ENCODE data around the gene FLNB.

FLNB gene

DNA sequence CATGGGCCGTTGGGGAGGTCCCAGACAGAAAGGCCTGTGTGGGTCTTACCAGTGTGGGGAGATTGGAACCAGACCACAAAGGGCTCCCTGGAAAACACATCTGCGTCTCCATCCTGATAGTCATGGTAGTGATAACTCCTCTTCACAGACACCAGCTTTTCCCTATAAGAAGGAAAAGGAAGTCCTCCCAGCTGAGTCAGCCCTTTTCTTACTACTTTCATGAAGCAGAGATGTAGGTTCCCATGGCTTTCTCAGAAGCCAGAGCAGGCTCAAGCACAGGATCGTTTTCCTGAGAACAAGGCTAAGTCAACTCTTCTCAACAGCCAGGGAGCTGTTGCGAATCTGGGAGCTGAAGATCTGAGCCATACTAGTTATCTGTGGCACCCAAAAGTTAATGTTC, 196.5 kb downstream of the FLNB start:
- H3K4me1 Mint-ChIP-seq: peaks cover 18% of the 10 kb centered on the region
- no peaks in the 10 kb centered on the region for H3K9me3 Mint-ChIP-seq
- H3K27ac Mint-ChIP-seq: no peak overlapping the region
- H3K4me3 Mint-ChIP-seq: no peak overlapping the region
- H3K27me3 Mint-ChIP-seq (ENCODE audit: low read depth): peaks cover 27% of the 10 kb centered on the region
- no peaks in the 10 kb centered on the region for H3K36me3 Mint-ChIP-seq (ENCODE audit: low read depth)
- TF ChIP-seq, protein P1, sequence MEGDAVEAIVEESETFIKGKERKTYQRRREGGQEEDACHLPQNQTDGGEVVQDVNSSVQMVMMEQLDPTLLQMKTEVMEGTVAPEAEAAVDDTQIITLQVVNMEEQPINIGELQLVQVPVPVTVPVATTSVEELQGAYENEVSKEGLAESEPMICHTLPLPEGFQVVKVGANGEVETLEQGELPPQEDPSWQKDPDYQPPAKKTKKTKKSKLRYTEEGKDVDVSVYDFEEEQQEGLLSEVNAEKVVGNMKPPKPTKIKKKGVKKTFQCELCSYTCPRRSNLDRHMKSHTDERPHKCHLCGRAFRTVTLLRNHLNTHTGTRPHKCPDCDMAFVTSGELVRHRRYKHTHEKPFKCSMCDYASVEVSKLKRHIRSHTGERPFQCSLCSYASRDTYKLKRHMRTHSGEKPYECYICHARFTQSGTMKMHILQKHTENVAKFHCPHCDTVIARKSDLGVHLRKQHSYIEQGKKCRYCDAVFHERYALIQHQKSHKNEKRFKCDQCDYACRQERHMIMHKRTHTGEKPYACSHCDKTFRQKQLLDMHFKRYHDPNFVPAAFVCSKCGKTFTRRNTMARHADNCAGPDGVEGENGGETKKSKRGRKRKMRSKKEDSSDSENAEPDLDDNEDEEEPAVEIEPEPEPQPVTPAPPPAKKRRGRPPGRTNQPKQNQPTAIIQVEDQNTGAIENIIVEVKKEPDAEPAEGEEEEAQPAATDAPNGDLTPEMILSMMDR (IDR thresholded peaks at IDR 0.05; ENCODE audit: unreplicated experiment in 3 of 3): no peak

DNA sequence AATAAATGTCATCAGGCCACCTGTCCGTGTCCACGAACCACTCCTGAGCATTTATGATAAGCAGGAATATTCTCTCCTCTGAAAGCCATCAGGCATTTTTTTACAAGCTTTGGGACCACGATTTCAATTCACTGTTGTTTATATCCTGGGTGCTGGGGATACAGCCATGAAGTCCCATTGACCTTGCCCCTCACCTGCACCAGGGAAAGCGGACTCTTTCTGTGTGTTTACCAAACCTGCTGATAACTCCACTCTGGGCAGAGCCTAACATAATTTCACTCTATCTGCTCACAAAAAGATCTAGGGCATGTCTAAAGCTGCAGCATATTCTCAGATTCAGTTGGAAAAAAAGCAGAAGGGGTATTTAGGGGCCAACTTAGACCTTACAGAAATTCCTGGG, 197.8 kb downstream of the FLNB start:
- Mint-ChIP-seq H3K36me3 (ENCODE audit: low read depth) (no peaks in the 10 kb centered on the region), H3K9me3 (no peaks in the 10 kb centered on the region), H3K27ac (no peak overlapping the region), H3K4me1 (peaks cover 15% of the 10 kb centered on the region), H3K27me3 (ENCODE audit: low read depth) (peaks cover 37% of the 10 kb centered on the region), H3K4me3 (no peak overlapping the region)
- TF ChIP-seq, protein P1 (IDR thresholded peaks at IDR 0.05; ENCODE audit: unreplicated experiment in 3 of 3): no peak

DNA sequence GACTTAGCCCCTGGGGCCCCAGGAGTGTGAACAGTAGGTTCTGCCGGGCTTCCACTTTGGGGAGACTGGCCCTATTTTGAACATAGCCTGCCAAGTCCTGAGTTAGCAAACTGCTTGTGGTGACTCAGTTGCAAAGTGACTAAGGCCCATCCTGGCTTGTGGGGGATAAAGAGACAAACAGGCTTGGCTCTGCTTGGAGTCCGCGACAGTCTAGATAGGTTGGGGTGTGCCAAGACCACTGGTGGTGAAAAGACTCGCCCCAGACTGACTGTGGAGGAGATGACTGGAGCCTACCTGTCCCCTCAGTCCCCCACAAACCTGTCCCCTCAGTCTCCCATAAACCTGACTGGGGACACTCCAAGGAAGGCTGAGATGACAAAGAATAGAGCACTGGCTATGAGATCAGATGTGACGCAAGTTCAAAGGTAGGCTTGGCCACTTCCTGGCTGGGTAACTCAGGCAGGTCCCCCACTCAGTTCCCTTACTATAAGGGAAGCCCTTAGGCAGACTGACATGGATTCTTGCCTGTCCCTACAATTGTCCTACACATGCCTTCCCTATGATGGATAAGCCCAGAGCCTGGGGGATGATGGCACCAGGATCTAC, 198.3 kb downstream of the FLNB start:
- no peak overlapping the region for H3K4me3 Mint-ChIP-seq
- H3K36me3 Mint-ChIP-seq (ENCODE audit: low read depth): no peaks in the 10 kb centered on the region
- TF ChIP-seq, protein P1 (IDR thresholded peaks at IDR 0.05; ENCODE audit: unreplicated experiment in 3 of 3): no peak
- H3K9me3 Mint-ChIP-seq: no peaks in the 10 kb centered on the region
- H3K27ac Mint-ChIP-seq: no peak overlapping the region
- H3K4me1 Mint-ChIP-seq: peaks cover 9% of the 10 kb centered on the region
- H3K27me3 Mint-ChIP-seq (ENCODE audit: low read depth): peaks cover 37% of the 10 kb centered on the region

DNA sequence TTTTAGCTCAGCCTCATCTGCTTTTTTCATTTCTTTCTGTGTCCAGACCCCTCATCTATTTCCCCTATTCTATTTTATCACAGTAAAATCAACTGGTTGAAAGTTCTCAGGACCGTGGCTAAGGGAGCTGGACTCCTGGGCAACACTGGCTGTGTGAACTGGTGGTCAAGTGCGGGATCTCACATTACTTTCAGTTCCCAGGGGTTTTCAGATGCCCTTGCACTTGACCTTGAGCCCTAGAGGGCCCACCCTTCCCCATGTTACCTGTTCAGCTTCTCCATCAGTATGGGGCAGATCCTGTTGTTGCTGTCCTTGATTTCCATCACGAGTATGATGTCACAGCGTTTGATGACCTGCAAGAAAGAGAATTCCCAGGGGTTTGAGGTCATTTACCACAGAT, 199.7 kb downstream of the FLNB start:
- no peak overlapping the region for H3K27ac Mint-ChIP-seq
- H3K4me3 Mint-ChIP-seq: no peak overlapping the region
- TF ChIP-seq, protein P1 (IDR thresholded peaks at IDR 0.05; ENCODE audit: unreplicated experiment in 3 of 3): no peak
- H3K9me3 Mint-ChIP-seq: no peaks in the 10 kb centered on the region
- peaks cover 36% of the 10 kb centered on the region for H3K27me3 Mint-ChIP-seq (ENCODE audit: low read depth)
- H3K4me1 Mint-ChIP-seq: peaks cover 5% of the 10 kb centered on the region
- no peaks in the 10 kb centered on the region for H3K36me3 Mint-ChIP-seq (ENCODE audit: low read depth)

DNA sequence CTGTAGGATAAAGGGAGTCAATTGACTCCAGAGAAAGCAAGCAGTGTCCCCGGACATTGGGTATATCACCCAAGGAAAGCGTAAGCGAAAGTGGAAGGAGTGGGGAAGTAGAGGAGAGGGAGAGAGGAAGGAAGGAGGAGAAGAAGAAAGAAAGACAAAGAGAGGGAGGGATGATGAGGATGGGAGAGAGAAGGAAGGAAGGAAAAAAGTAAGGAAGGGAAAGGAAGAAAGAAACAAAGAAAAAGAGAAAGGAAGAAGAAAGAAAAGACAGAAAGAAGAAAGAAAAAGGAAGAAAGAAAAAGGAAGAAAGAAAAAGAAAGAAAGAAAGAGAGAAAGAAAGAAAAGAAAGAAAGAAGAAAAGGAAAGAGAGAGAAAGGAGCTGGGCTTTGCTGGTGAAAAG, 201.7 kb downstream of the FLNB start:
- no peaks in the 10 kb centered on the region for H3K9me3 Mint-ChIP-seq
- H3K4me3 Mint-ChIP-seq: no peak overlapping the region
- no peaks in the 10 kb centered on the region for H3K36me3 Mint-ChIP-seq (ENCODE audit: low read depth)
- peaks cover 35% of the 10 kb centered on the region for H3K27me3 Mint-ChIP-seq (ENCODE audit: low read depth)
- H3K4me1 Mint-ChIP-seq: peaks cover 2% of the 10 kb centered on the region
- TF ChIP-seq, protein P1 (IDR thresholded peaks at IDR 0.05; ENCODE audit: unreplicated experiment in 3 of 3): no peak
- H3K27ac Mint-ChIP-seq: no peak overlapping the region

DNA sequence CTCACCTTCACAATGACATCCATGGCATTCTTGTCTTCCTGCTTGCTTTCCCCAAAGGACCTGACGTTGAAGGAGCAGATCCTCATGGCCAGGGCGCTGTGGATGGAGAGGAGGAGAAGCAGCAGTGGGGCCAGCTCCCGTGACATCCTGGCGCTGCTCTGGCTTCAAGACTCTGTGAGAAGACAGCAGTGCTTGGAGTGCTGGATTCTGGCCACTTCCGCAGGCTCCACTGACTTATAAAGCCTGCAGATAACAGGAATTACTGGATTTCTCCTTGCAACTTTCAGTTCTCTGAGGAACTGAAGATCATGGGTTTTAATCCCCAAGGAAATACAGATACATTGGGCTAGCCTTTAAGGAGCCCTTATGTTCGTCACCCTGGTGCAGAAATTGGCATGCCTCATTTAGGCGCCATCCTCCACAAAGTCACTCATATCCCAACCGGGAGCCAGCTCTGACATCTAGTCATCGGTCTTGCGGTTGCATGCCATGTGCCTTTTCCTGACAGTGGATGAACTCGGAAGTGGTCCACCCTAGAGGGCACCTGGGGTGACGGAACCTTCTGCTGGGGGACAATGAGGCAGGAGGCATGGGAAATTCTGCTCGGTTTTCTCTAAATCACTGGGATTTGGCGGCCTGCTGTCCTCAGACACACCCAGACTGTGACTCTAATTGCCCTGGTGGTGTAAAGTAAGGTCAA, 202.7 kb downstream of the FLNB start, which contains the start of gene DNASE1L3:
TSS of gene DNASE1L3 (minus strand) at position 212 of the 700 bp plus-strand sequence. CDS start at position 146, 66 bp downstream.
- H3K4me1 Mint-ChIP-seq: peaks cover 6% of the 10 kb centered on the region
- no peak within 1 kb of the TSS for H3K4me3 Mint-ChIP-seq
- peaks cover 28% of the 10 kb centered on the region for H3K27me3 Mint-ChIP-seq (ENCODE audit: low read depth)
- H3K27ac Mint-ChIP-seq: no peak within 1 kb of the TSS
- TF ChIP-seq, protein P1 (IDR thresholded peaks at IDR 0.05; ENCODE audit: unreplicated experiment in 3 of 3): no peak
- H3K36me3 Mint-ChIP-seq (ENCODE audit: low read depth): no peaks in the 10 kb centered on the region
- H3K9me3 Mint-ChIP-seq: no peaks in the 10 kb centered on the region
